ENCODE data around the gene MBP. TPM values are rescaled to one million over a fixed set of nuclear protein-coding genes. Genes with fewer than 3 reads are reported as not detected.

MBP gene
- polyA plus RNA-seq, 3 donors = 6.6 to 14.6 (median 8.5) TPM

- 59 to 86% (median 62%) methylated on average over 7 of the region's 7 CpGs for WGBS, 3 donors
- H3K27ac ChIP-seq (ENCODE audit: low read depth, low read length) = no peak overlapping the region
Measured at GRCh38 chr18:77108821-77109647, 23.5 kb downstream of the MBP start.

GRCh38 chr18:77108001-77108692, 24.4 kb downstream of the MBP start:
- 6 to 46% (median 16%) methylated on average over 13 of the region's 13 CpGs for WGBS, 3 donors
- no peak overlapping the region for H3K27ac ChIP-seq (ENCODE audit: low read depth, low read length)

GRCh38 chr18:77107292-77107691, 25.3 kb downstream of the MBP start:
- no peak overlapping the region for H3K27ac ChIP-seq (ENCODE audit: low read depth, low read length)
- 35 to 49% (median 46%) methylated on average over 5 of the region's 5 CpGs for WGBS, 3 donors

GRCh38 chr18:77106331-77106730, 26.3 kb downstream of the MBP start:
- 54 to 78% (median 57%) methylated on average over 15 of the region's 15 CpGs for WGBS, 3 donors
- H3K27ac ChIP-seq (ENCODE audit: low read depth, low read length) = no peak overlapping the region

GRCh38 chr18:77105680-77106079, 26.9 kb downstream of the MBP start:
- no peak overlapping the region for H3K27ac ChIP-seq (ENCODE audit: low read depth, low read length)
- WGBS, 3 donors = 83 to 97% (median 90%) methylated on average over 3 of the region's 3 CpGs

GRCh38 chr18:77105028-77105427, 27.6 kb downstream of the MBP start:
- WGBS, 3 donors = 74 to 87% (median 76%) methylated on average over 10 of the region's 10 CpGs
- no peak overlapping the region for H3K27ac ChIP-seq (ENCODE audit: low read depth, low read length)

GRCh38 chr18:77103991-77104531, 28.5 kb downstream of the MBP start:
- peak overlapping the region; percentile 29 for H3K27ac ChIP-seq (ENCODE audit: low read depth, low read length)
- 47 to 70% (median 49%) methylated on average over 11 of the region's 11 CpGs for WGBS, 3 donors

GRCh38 chr18:77103187-77103850, 29.3 kb downstream of the MBP start:
- 61 to 91% (median 65%) methylated on average over 14 of the region's 14 CpGs for WGBS, 3 donors
- H3K27ac ChIP-seq (ENCODE audit: low read depth, low read length) = peak overlapping the region; percentile 29

GRCh38 chr18:77102259-77103040, 30.1 kb downstream of the MBP start:
- H3K27ac ChIP-seq (ENCODE audit: low read depth, low read length) = peak overlapping the region; percentile 55
- 38 to 40% (median 40%) methylated on average over 3 of the region's 3 CpGs for WGBS, 3 donors

GRCh38 chr18:77101410-77102258, 30.9 kb downstream of the MBP start:
- peak overlapping the region; percentile 55 for H3K27ac ChIP-seq (ENCODE audit: low read depth, low read length)
- 14 to 52% (median 20%) methylated on average over 16 of the region's 16 CpGs for WGBS, 3 donors

- peak overlapping the region; percentile 79 for H3K27ac ChIP-seq (ENCODE audit: low read depth, low read length)
- WGBS, 3 donors = 74 to 82% (median 75%) methylated on average over 8 of the region's 8 CpGs
Measured at GRCh38 chr18:77100751-77101355, 31.7 kb downstream of the MBP start.

GRCh38 chr18:77099485-77100370, 32.9 kb downstream of the MBP start:
- H3K27ac ChIP-seq (ENCODE audit: low read depth, low read length) = no peak overlapping the region
- WGBS, 3 donors = 64 to 85% (median 64%) methylated on average over 21 of the region's 21 CpGs

GRCh38 chr18:77098538-77099174, 33.9 kb downstream of the MBP start:
- WGBS, 3 donors = 24 to 33% (median 31%) methylated on average over 17 of the region's 17 CpGs
- peak overlapping the region; percentile 26 for H3K27ac ChIP-seq (ENCODE audit: low read depth, low read length)

GRCh38 chr18:77098029-77098428, 34.6 kb downstream of the MBP start:
- H3K27ac ChIP-seq (ENCODE audit: low read depth, low read length) = no peak overlapping the region
- 41 to 45% (median 41%) methylated on average over 2 of the region's 2 CpGs for WGBS, 3 donors
